Measurements from ENCODE around the gene ABCB9. TPM values are rescaled to one million over a fixed set of nuclear protein-coding genes. Genes with fewer than 3 reads are reported as not detected.

ABCB9 gene
- total RNA-seq, 6 experiments from 2014 or later = 9.2 to 11.1 (median 10.0) TPM

GRCh38 chr12:122976648-122976975, 10.3 kb upstream of the ABCB9 start:
- Mint-ChIP-seq H3K27ac (peak overlapping the region; percentile 99; the same call in 1 of the 2 replicates), H3K4me1 (ENCODE audit: low read depth) (peaks cover 26% of the 10 kb centered on the region), H3K36me3 (ENCODE audit: low read depth) (no peaks in the 10 kb centered on the region), H3K4me3 (peak overlapping the region; percentile 98; the same call in 1 of the 2 replicates), H3K27me3 (ENCODE audit: insufficient read depth) (no peaks in the 10 kb centered on the region; the same call in none of the 2 replicates), H3K9me3 (no peaks in the 10 kb centered on the region)
- TF ChIP-seq CTCF (IDR thresholded peaks at IDR 0.05) = no peak
- DNase-seq = no peak

GRCh38 chr12:122975790-122976647, 9.8 kb upstream of the ABCB9 start:
- Mint-ChIP-seq H3K27me3 (ENCODE audit: insufficient read depth) (no peaks in the 10 kb centered on the region; the same call in none of the 2 replicates), H3K9me3 (no peaks in the 10 kb centered on the region), H3K4me3 (peak overlapping the region; percentile 98), H3K36me3 (ENCODE audit: low read depth) (no peaks in the 10 kb centered on the region), H3K27ac (peak overlapping the region; percentile 99), H3K4me1 (ENCODE audit: low read depth) (peaks cover 23% of the 10 kb centered on the region)
- TF ChIP-seq CTCF (IDR thresholded peaks at IDR 0.05) = no peak
- no peak for DNase-seq

GRCh38 chr12:122974892-122975789, 8.9 kb upstream of the ABCB9 start, which contains the start of gene OGFOD2:
TSS of gene OGFOD2 (plus strand) at chr12:122975244. CDS start at chr12:122975252, 8 bp downstream.
- no peak for TF ChIP-seq CTCF (IDR thresholded peaks at IDR 0.05)
- H3K4me3 Mint-ChIP-seq = peak within 1 kb of the TSS; percentile 98
- DNase-seq = peak; percentile 87
- H3K4me1 Mint-ChIP-seq (ENCODE audit: low read depth) = peaks cover 22% of the 10 kb centered on the region
- H3K27me3 Mint-ChIP-seq (ENCODE audit: insufficient read depth) = no peaks in the 10 kb centered on the region; the same call in none of the 2 replicates
- H3K27ac Mint-ChIP-seq = peak within 1 kb of the TSS; percentile 99
- H3K9me3 Mint-ChIP-seq = no peaks in the 10 kb centered on the region
- H3K36me3 Mint-ChIP-seq (ENCODE audit: low read depth) = no peaks in the 10 kb centered on the region

GRCh38 chr12:122974274-122974891, 8.1 kb upstream of the ABCB9 start:
- H3K4me3 Mint-ChIP-seq = peak overlapping the region; percentile 98
- TF ChIP-seq CTCF (IDR thresholded peaks at IDR 0.05) = no peak
- no peaks in the 10 kb centered on the region for H3K36me3 Mint-ChIP-seq (ENCODE audit: low read depth)
- H3K27ac Mint-ChIP-seq = peak overlapping the region; percentile 99
- H3K27me3 Mint-ChIP-seq (ENCODE audit: insufficient read depth) = no peaks in the 10 kb centered on the region; the same call in none of the 2 replicates
- H3K4me1 Mint-ChIP-seq (ENCODE audit: low read depth) = peaks cover 15% of the 10 kb centered on the region
- peak; percentile 97 for DNase-seq
- H3K9me3 Mint-ChIP-seq = no peaks in the 10 kb centered on the region

- Mint-ChIP-seq H3K36me3 (ENCODE audit: low read depth) (no peaks in the 10 kb centered on the region), H3K27me3 (ENCODE audit: insufficient read depth) (no peaks in the 10 kb centered on the region; the same call in none of the 2 replicates), H3K9me3 (no peaks in the 10 kb centered on the region), H3K4me3 (no peak overlapping the region), H3K27ac (no peak overlapping the region), H3K4me1 (ENCODE audit: low read depth) (peaks cover 11% of the 10 kb centered on the region)
- no peak for TF ChIP-seq CTCF (IDR thresholded peaks at IDR 0.05)
- no peak for DNase-seq
These were observed 3.4 kb upstream of the ABCB9 start for GRCh38 chr12:122969676-122970075.

Data from HFFc6 (cell line).